HepG2 (cell line): ENCODE results near the gene SHMT1.

Experiments used
- AHR ChIP-seq: IDR thresholded peaks from 2 replicates; pipeline ENCODE4 v1.6.1; 2018; ENCODE audit warnings: missing genetic modification reagents, missing compliant biosample characterization
- IKZF5 ChIP-seq: IDR thresholded peaks from 2 replicates; pipeline ENCODE4 v1.6.1; 2018; ENCODE audit warnings: missing genetic modification reagents, mild to moderate bottlenecking, missing compliant biosample characterization
- JUND ChIP-seq: sonication (generic); formaldehyde crosslinking; IDR thresholded peaks from 2 replicates; pipeline ENCODE4 v1.8.0; 2022; ENCODE audit warnings: mild to moderate bottlenecking, missing genetic modification reagents
- NCOA1 ChIP-seq: sonication (generic); formaldehyde crosslinking; IDR thresholded peaks from 2 replicates; pipeline ENCODE4 v1.9.0; 2021; ENCODE audit warnings: missing genetic modification reagents
- REXO4 ChIP-seq: sonication (generic); formaldehyde crosslinking; IDR thresholded peaks from 2 replicates; pipeline ENCODE4 v1.8.0; 2022; ENCODE audit warnings: missing genetic modification reagents, mild to moderate bottlenecking, borderline replicate concordance
- SOX6 ChIP-seq, 2 experiments: fragments of 450-650 bp in 1 of 2; sonication (generic) in 1 of 2; formaldehyde crosslinking in 1 of 2; IDR thresholded peaks; 2 replicates each; pipeline versions ENCODE4 v1.4.0 to v1.6.1; 2017 to 2020; ENCODE audit warnings: antibody characterized with exemption in 1 of 2, mild to moderate bottlenecking in 1 of 2, missing genetic modification reagents in 1 of 2
- TARDBP ChIP-seq: sonication (generic); formaldehyde crosslinking; IDR thresholded peaks from 2 replicates; pipeline ENCODE4 v1.8.0; 2022; ENCODE audit warnings: mild to moderate bottlenecking, missing genetic modification reagents
- ZNF747 ChIP-seq: sonication (generic); formaldehyde crosslinking; IDR thresholded peaks from 2 replicates; pipeline ENCODE4 v1.8.1; 2023; ENCODE audit warnings: missing genetic modification reagents, mild to moderate bottlenecking, borderline replicate concordance
- TF ChIP-seq, protein P1 (sequence below): sonication (generic); formaldehyde crosslinking; IDR thresholded peaks from 2 replicates; pipeline ENCODE4 v1.5.0; 2020; ENCODE audit warnings: mild to moderate bottlenecking, missing genetic modification reagents, moderate library complexity
- TF ChIP-seq, protein P2 (sequence below): sonication (generic); formaldehyde crosslinking; IDR thresholded peaks from 2 replicates; pipeline ENCODE4 v1.4.0; 2020; ENCODE audit warnings: missing genetic modification reagents
- TF ChIP-seq, protein P3 (sequence below): sonication (generic); formaldehyde crosslinking; IDR thresholded peaks from 2 replicates; pipeline ENCODE4 v1.4.0; 2020; ENCODE audit warnings: missing genetic modification reagents
- TF ChIP-seq, protein P4 (sequence below): sonication (generic); formaldehyde crosslinking; IDR thresholded peaks from 2 replicates; pipeline ENCODE4 v1.4.0; 2020; ENCODE audit warnings: missing genetic modification reagents

DNA sequence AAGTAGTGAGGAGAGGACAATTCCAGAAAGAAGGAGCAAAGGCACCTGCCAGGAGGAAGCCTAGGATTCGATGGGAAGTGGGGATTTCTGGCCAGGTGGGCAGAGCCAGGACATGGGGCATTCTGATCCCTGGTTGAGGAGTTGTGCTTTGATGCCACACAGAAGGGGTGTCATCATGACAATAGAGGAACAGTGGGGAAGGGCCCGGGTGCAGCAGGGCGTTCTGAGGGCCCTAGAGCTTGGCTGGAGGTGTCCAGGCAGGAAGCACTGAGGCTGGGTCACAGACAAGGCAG is 18.5 kb upstream of the SHMT1 start:
- no peak for TF ChIP-seq ZNF747 (CRISPR knock-in tag)
- no peak for TF ChIP-seq IKZF5
- no peak for TF ChIP-seq NCOA1 (CRISPR knock-in tag)
- TF ChIP-seq, protein P1, sequence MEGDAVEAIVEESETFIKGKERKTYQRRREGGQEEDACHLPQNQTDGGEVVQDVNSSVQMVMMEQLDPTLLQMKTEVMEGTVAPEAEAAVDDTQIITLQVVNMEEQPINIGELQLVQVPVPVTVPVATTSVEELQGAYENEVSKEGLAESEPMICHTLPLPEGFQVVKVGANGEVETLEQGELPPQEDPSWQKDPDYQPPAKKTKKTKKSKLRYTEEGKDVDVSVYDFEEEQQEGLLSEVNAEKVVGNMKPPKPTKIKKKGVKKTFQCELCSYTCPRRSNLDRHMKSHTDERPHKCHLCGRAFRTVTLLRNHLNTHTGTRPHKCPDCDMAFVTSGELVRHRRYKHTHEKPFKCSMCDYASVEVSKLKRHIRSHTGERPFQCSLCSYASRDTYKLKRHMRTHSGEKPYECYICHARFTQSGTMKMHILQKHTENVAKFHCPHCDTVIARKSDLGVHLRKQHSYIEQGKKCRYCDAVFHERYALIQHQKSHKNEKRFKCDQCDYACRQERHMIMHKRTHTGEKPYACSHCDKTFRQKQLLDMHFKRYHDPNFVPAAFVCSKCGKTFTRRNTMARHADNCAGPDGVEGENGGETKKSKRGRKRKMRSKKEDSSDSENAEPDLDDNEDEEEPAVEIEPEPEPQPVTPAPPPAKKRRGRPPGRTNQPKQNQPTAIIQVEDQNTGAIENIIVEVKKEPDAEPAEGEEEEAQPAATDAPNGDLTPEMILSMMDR (CRISPR knock-in tag) = no peak
- no peak for TF ChIP-seq TARDBP (CRISPR knock-in tag)
- TF ChIP-seq, protein P2, sequence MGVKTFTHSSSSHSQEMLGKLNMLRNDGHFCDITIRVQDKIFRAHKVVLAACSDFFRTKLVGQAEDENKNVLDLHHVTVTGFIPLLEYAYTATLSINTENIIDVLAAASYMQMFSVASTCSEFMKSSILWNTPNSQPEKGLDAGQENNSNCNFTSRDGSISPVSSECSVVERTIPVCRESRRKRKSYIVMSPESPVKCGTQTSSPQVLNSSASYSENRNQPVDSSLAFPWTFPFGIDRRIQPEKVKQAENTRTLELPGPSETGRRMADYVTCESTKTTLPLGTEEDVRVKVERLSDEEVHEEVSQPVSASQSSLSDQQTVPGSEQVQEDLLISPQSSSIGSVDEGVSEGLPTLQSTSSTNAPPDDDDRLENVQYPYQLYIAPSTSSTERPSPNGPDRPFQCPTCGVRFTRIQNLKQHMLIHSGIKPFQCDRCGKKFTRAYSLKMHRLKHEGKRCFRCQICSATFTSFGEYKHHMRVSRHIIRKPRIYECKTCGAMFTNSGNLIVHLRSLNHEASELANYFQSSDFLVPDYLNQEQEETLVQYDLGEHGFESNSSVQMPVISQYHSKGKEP (CRISPR knock-in tag) = no peak
- TF ChIP-seq, protein P3, sequence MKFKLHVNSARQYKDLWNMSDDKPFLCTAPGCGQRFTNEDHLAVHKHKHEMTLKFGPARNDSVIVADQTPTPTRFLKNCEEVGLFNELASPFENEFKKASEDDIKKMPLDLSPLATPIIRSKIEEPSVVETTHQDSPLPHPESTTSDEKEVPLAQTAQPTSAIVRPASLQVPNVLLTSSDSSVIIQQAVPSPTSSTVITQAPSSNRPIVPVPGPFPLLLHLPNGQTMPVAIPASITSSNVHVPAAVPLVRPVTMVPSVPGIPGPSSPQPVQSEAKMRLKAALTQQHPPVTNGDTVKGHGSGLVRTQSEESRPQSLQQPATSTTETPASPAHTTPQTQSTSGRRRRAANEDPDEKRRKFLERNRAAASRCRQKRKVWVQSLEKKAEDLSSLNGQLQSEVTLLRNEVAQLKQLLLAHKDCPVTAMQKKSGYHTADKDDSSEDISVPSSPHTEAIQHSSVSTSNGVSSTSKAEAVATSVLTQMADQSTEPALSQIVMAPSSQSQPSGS = no peak
- TF ChIP-seq AHR = no peak
- no peak for TF ChIP-seq JUND (CRISPR knock-in tag)
- no peak for TF ChIP-seq REXO4 (CRISPR knock-in tag)
- TF ChIP-seq, protein P4, sequence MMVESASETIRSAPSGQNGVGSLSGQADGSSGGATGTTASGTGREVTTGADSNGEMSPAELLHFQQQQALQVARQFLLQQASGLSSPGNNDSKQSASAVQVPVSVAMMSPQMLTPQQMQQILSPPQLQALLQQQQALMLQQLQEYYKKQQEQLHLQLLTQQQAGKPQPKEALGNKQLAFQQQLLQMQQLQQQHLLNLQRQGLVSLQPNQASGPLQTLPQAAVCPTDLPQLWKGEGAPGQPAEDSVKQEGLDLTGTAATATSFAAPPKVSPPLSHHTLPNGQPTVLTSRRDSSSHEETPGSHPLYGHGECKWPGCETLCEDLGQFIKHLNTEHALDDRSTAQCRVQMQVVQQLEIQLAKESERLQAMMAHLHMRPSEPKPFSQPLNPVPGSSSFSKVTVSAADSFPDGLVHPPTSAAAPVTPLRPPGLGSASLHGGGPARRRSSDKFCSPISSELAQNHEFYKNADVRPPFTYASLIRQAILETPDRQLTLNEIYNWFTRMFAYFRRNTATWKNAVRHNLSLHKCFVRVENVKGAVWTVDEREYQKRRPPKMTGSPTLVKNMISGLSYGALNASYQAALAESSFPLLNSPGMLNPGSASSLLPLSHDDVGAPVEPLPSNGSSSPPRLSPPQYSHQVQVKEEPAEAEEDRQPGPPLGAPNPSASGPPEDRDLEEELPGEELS (CRISPR knock-in tag) = no peak
- no peak for TF ChIP-seq SOX6 (IDR thresholded peaks at IDR 0.05)
- TF ChIP-seq SOX6 (CRISPR knock-in tag; IDR thresholded peaks at IDR 0.05) = no peak
